ENCODE measurements around the gene PARD6B.
"Not testable (repeated sequence)": the region's sequence is repeated elsewhere in the genome, so short reads cannot be mapped to it uniquely, and the experiment has no call there.

Gene PARD6B

GRCh38 chr20:50704514-50704913 lies 26.9 kb upstream of the PARD6B start:
- no peak for DNase-seq

GRCh38 chr20:50704971-50705370 lies 26.4 kb upstream of the PARD6B start:
- no peak for DNase-seq

GRCh38 chr20:50708845-50709635 lies 22.3 kb upstream of the PARD6B start:
- no peak for DNase-seq

- DNase-seq: no peak
These were observed 21.8 kb upstream of the PARD6B start for GRCh38 chr20:50709636-50709973.

GRCh38 chr20:50710492-50711063 lies 20.8 kb upstream of the PARD6B start:
- peak in 2 of 3 donors; percentile 29 to 32 for DNase-seq

- DNase-seq: no peak
These were observed 20.1 kb upstream of the PARD6B start for GRCh38 chr20:50711113-50711825.

- DNase-seq: no peak
These were observed 18.4 kb upstream of the PARD6B start for GRCh38 chr20:50712771-50713656.

GRCh38 chr20:50713657-50714101 lies 17.7 kb upstream of the PARD6B start:
- peak in 1 of 3 donors; percentile 20 for DNase-seq

- not testable (repeated sequence) for DNase-seq
These were observed 17.0 kb upstream of the PARD6B start for GRCh38 chr20:50714426-50714825.

- DNase-seq: no peak
These were observed 15.7 kb upstream of the PARD6B start for GRCh38 chr20:50715694-50716093.

GRCh38 chr20:50716518-50716917 lies 14.9 kb upstream of the PARD6B start:
- no peak for DNase-seq

GRCh38 chr20:50717312-50717711 lies 14.1 kb upstream of the PARD6B start:
- no peak for DNase-seq

GRCh38 chr20:50717974-50718761 lies 13.2 kb upstream of the PARD6B start:
- no peak for DNase-seq

- DNase-seq: no peak
These were observed 12.1 kb upstream of the PARD6B start for GRCh38 chr20:50719328-50719727.

GRCh38 chr20:50720026-50720425 lies 11.4 kb upstream of the PARD6B start:
- no peak for DNase-seq

- no peak for DNase-seq
These were observed 10.8 kb upstream of the PARD6B start for GRCh38 chr20:50720582-50720981.

GRCh38 chr20:50721881-50722281 lies 9.5 kb upstream of the PARD6B start:
- DNase-seq: no peak

- DNase-seq: peak in 1 of 3 donors; percentile 15
These were observed 8.8 kb upstream of the PARD6B start for GRCh38 chr20:50722424-50723155.

GRCh38 chr20:50723672-50724071 lies 7.7 kb upstream of the PARD6B start:
- no peak for DNase-seq

GRCh38 chr20:50724112-50724725 lies 7.2 kb upstream of the PARD6B start:
- no peak for DNase-seq

Data from suppressor macrophage treated with lipopolysaccharide for 1 hour (primary cell).